HG03378 (cell line): ENCODE results near the gene GFI1.
"Not testable (repeated sequence)": the region's sequence is repeated elsewhere in the genome, so short reads cannot be mapped to it uniquely, and the experiment has no call there.

Experiments
- ATAC-seq: cut with Tn5 transposase; IDR thresholded peaks from one replicate; pipeline ENCODE4 v1.9.1; 2021; ENCODE audit warnings: mild to moderate bottlenecking, moderate library complexity; ENCODE audit not compliant: unreplicated experiment

Gene GFI1

DNA sequence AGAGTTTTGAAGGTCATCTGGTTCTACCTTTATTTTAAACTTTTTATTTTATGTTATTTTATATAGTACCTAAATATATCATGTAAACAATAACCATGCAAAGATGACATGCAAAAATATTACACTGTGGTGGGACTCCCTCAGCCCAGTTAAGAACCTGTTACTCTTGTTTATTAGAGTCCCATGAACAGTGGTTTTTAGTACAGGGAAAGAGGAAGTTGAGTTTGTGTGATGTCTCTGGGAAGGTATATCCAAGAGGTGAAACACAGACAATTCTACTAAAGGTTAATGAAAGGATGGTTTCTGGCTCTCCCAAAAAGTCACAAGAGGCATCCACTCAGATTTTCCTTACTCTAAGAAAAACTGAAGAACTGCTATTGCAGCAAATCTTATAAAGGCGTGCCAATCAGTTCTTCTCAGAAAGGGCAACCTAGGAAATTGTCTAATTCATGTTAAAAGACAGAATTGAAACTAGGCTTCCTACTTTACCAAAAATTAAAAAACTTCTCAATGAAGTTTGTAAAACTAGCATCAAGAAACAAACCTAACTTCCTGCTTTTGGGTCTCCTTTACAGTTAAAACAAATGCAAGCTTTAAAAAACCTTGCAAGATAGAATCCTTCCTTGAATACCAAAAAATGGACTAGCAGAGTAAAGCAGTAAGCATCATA lies 19.9 kb downstream of the GFI1 start:
- no peak for ATAC-seq

DNA sequence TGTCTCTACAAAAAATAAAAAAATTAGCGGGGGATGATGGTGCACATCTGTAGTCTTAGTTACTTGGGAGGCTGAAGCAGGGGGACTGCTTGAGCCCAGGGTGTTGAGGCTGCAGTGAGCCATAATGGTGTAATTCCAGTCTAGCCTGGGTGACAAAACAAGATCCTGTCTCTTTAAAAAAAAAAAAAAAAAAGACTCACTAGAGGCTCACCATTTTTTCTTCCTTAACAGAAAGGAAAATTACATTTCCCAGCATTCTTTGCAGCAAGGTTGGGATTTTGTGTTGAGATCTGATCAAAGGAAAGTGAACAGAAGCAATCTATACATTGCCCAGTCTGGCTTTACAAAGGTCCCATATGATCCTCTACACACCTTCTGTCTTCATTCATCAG lies 21.5 kb downstream of the GFI1 start:
- no peak for ATAC-seq

DNA sequence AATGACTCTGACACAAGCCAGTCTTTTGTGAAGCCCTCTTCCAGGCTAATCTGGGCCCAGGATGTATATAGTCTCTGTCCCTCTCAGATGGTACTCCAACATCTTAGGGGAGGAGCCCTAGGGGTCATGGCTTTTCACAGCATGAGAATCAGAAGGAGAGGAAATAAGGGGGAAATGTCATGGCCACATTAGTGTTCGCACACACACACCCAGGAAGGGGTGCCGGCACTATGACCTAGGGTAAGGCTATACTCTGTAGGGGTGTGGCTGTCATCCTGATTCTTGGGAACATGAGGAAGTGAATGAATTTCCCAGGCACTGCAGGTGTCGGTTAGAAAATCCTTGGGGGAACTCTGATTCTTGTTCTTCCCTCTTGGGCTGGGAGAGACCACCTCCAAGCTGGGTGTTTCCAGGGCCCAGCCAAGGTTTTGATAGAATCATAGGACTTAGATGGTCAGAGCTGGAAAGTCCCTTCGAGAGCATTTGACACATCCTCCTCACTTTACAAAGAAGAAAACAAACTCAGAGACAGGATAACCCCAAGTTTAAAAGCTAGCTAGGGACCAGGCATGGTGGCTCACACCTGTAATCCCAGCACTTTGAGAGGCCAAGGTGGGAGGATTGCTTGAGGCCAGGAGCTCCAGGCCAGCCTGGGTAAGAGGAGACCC lies 22.0 kb downstream of the GFI1 start:
- ATAC-seq, result no peak

DNA sequence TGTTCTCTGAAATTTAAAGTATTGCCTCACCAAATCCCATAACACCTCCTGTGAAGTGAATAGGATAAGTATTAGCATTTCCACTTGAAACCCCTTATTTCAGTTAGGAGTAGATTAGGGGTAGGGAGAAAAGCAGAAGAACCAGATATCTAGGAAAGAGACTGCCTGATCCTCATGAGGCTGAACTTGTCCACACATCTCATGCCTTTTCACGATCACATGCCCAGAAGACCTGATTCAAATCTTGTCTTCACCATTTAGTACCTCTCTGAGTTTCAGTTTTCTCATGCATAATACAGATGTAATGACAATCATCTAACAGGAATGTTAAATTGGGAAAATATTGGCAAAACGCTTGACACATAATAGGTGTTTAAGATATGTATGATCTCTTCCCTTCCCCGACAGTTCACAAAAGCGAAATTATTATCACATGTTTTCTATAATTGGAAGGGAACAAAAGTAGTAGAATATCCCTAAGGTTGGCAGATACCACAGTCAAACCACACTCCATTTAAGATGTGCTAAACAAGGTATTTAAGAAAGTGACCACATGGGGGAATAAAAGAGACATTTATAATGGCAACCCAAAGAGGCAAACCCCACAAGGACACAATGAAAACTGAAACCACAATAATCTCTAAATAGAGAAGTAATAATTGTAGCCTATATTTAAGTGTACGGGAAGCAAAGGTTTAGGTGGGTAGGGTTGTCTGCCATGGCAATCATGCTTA lies 25.2 kb downstream of the GFI1 start:
- peak; percentile 82 for ATAC-seq

DNA sequence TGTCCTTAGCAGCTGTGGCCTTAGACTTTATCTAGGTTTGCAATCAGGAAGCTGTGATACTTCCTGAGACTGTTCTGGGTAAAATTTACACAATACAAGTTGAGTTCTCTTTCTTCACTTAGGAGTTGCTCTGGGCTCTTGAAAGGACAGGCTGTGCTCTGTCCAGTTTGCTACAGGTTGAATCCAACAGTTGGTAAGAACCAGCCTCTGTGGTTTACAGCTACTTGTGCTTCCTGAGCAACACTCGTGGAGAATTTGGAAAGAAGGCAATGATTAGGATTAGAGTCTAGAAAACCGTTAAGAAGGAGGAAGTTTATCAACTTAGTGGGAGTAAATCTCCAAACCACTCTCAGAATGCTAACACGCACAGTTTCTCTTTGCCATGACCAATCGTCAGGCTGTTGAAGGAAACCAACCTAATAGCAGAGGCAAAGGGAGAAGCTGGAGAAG lies 26.8 kb downstream of the GFI1 start:
- ATAC-seq, result no peak

DNA sequence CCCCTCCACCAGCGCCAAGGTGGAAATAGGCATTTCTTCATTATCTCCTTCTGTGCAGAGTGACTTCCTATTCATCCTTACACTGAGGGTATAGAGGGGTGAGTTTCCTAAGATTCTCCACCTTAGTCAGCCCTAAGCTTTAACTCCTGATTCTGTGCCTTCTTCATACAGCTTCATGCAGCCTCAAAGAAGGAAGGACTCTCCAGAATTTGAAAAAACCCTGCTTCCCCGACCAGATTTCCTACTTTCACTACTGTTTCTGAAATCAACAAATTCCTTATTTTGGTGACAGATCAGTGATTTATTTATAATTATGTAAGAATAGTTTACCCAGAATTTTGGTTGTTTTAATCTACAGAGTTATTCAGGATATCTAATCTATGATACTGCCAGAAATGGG lies 28.6 kb downstream of the GFI1 start:
- ATAC-seq, result no peak

DNA sequence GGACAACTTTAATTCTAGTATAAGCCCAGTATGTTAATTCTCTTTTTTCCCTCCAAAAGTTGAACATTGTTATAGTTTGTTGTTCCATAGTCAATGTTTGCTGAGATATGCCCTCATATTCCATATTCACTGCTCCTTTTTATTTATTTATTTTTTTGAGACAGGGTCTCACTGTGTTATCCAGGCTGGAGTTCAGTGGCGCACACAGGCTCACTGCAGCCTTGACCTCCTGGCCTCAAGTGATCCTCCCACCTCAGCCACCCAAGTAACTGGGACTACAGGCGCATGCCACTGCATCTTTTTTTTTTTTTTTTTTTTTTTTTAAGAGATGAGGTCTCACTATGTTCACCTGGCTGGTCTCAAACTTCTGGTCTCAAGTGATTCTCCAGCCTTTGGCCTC lies 38.7 kb downstream of the GFI1 start:
- no peak for ATAC-seq

DNA sequence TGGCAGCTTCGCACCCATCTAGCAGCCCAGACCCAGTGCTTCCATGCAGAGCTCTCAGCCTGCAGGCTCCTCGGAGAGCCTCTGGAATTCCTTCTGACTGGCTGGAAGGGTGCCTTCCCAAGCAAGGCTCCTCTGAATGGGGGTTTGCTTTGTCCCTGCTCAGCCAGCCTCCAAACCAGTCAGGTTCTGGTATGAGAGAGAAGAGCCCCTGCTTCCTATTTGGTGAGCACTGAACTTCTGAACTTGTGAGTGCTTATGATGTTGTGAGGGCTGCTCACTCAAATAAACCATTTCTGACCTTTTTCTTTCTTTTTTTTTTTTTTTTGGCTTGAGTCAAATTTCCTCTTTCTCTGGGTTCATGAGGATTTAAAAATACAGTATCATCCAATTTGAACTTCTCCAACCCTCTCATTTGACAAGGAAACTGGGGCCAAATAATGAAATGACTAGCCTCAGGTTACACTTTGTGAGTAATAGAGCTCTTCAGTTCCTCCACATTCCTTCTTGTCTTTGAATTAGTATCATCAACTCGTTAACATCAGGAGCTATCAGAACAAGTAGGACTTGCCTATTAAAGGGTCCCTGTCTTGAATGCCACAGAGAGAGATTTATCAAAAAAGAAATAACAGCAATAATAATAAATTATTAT lies 39.6 kb downstream of the GFI1 start:
- no peak for ATAC-seq

DNA sequence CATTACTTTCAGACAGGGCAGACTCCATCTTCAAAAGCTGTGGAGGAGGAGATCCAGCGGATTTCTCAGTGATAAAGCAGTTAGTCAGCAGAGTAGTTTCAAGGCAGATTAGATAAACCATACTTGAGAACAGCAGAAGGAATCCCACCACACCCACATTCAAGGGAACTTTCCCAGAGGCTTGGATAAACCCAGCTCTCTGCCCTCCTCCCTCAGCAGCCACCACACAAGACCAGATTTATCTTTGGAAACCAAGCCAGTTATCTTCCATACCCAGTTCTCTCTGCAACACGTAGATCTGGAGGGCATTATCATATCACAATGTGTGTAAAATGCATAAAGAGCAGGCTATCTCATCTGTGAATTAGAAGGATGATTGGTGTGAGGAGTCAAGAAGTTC lies 40.2 kb downstream of the GFI1 start:
- no peak for ATAC-seq

DNA sequence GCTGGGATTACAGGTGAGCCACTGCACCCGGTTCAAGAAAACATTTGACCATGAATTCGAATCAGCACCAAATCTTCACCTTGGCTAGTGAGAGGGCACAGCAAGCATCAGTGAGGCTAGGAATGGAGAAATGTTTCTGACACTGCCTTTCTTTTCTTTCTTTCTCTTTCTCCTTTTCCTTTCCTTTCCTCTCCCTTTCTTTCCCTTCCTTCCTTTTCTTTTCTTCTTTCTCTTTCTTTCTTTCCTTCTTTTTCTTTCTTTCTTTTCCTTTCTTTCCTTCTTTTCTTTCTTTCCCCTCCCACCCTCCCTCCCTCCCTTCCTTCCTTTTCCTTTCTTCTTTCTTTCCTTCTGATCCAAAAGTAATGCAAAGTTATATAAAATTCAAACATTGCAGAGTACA lies 40.9 kb downstream of the GFI1 start:
- no peak for ATAC-seq

DNA sequence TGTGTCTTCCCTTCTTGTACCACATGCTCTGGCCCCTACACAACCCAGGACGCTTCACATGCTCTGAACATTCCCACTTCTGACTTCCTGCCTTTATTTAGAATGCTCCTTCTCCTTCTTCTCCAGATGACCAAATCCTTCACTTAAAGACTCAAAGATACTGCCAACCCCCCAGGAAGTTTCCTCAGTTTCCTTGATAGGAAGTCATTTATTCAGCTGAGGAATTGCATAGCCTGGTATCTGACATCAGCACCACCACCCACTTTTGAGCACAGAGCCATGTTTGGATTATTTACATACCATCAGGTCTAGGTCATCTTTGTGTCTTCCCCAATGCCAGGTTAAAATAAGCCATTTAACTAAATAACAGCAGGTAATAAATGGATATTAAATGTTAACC lies 42.4 kb downstream of the GFI1 start:
- no peak for ATAC-seq

DNA sequence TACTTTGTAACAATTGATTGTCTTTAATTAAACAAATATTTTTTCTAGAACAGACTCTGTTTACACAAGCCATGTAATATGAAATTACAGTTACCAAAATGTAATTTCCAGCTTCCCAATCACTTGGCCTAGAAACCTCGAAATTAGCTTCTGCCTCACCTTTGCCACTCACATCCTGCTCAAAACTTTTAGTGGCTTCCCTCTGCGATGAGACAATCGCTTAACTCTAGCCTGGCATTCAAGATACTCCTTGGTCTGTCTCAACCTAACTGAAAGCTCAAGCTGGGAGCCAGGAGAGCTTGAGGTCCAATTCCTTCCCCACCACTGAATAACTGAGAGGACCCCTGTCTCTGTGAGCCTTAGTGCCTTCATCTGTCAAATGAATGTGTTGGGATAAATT lies 42.8 kb downstream of the GFI1 start:
- ATAC-seq, result no peak

DNA sequence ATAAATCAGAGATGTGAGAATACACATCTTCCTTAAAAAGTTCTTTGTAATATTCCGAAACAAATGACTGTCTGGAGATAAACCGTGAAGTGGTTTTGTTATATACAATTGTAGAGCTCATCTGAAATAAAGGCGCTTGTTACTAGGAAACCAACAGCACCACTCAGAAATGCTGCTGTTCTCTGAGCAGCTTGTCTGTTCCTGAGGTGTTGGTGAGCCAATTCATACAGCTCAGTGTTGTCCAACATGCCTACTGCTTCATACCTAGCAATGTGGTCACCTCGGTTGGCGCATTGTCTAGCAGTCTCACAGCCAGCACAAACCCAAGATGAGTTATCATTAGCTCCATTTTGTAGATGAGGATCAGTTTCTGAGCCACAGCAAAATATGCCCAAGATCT lies 44.4 kb downstream of the GFI1 start:
- no peak for ATAC-seq

DNA sequence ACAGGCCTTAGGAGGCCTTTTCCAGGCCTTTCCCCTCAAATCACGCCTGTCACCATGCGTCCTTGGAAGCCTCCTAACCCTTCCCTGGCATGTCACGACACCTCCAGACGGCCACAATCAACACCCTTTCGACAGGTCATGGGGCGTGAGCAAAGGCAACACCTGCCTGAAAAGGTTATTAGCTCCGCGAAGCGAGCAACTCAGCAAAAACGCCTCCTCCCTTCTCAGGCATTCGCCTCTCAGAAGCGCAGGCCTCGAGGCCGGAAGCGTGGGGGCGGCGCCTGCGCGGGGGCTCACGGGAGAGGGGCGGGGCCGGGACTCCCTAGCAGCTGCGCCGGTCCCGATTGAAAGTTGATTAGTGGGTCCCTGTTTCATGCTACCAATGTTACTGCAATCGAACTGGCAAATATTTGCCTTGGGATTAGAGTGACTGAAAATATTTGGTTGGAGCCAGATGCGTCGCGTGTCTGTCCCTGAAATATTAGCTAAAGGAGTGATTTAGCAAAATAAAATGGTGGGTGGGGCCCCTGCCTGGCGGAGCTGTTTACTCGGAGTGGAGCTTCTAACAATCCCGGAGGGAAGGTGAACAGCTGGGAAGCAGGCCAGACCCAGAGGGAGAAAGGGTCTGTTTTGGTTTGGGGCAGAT lies 44.9 kb downstream of the GFI1 start:
- no peak for ATAC-seq

DNA sequence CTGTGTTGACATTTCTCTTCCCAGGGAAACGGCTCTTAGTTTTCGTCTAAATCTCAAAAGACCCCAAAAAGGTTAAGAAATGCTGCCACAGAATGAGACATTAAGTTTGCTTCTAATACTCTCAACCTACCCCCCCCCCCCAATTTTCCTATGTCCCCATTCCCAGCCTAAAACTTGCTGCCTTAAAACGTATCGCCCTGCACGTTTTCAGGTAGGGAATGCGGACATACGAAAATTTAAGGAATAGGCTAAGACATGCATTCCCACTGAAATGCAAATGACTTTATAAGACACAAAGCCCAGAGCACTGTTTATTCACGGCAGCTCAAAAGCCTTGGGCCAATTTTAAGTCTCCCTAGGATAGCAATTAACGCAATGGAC lies 45.4 kb downstream of the GFI1 start:
- ATAC-seq, result no peak

DNA sequence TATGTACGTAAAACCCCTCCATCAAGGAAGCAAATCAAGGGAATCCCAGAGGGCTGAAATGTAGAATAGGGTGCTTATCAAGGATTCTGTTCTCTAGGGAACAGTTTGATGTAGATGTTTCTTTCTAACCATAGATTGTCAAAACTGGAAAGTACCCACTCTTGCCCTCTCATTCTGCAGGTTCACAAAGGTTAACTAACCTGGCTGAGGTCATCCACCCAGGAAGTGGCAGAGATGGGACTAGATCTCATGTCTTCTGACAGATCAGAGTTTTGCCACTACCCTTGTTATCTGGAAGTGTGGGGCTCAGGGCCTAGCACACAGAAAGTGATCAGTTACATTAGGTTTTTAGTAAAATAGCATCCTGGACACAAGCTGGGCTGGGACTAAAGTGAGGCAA lies 47.4 kb downstream of the GFI1 start:
- ATAC-seq, result no peak

DNA sequence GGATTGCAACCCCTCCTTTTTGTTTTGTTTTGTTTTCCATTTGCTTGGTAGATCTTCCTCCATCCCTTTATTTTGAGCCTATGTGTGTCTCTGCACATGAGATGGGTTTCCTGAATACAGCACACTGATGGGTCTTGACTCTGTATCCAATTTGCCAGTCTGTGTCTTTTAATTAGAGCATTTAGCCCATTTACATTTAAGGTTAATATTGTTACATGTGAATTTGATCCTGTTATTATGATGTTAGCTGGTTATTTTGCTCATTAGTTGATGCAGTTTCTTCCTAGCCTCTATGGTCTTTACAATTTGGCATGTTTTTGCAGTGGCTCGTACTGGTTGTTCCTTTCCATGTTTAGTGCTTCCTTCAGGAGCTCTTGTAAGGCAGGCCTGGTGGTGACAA lies 52.2 kb downstream of the GFI1 start:
- not testable (repeated sequence) for ATAC-seq

DNA sequence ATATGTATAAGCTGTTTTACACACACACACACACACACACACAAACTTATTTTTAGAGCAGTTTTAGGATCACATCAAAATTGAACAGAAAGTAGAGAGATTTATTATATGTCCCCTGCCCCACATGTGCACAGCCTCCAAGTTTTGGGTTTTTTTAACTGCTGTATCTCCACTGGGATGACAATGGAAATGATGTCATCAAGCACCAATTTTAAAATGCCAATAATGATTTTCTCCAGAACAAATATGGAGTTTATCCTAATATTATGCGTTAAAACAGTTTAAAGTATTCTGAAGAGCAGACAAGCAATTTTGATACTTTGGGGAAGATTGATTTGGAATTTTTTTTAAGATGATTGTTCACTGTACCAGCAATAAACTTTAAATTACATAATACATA lies 56.7 kb downstream of the GFI1 start:
- no peak for ATAC-seq

DNA sequence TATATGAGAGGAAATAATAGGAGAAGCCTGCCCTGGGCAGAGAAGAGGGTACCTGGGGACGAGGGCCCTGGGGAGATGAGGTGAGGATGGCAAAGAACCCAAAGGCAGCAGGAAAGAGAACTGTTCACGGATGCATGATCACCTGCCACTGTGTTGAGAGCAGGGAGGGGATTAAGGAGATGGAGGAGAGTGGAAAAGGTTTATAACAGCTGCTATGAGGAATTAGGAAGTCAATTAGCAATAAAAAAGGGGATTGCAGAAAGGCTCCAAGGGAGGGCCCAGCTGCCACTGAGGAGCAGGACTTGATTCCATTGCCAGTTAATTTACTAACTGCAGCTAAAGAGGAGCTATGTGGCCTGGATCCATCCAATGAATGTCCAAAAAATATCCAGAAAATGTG lies 61.1 kb downstream of the GFI1 start:
- ATAC-seq, result no peak
